Measurements from ENCODE around the gene INPP5D.
A peak's percentile ranks its signal among the peaks of the same experiment; 100 is the strongest.

GRCh38 chr2:233129351-233129978 is 69.3 kb downstream of the INPP5D start:
- peak in 2 of 3 experiments; percentile 26 to 35 for TF ChIP-seq CTCF (optimal IDR thresholded peaks at IDR 0.05 in 1 of 3, IDR thresholded peaks at IDR 0.05 in 1 of 3, conservative IDR thresholded peaks at IDR 0.05 in 1 of 3; ENCODE audit: extremely low read depth in 1 of 3, insufficient read depth in 2 of 3, low read length in 3 of 3)
- TF ChIP-seq EZH2 (IDR thresholded peaks at IDR 0.05; ENCODE audit: low read length) = no peak
